T1000 (cell line): Measurements from ENCODE around the gene CFB.

Experiments
- DNase-seq: peaks from one replicate; lab custom pipeline; 2025; ENCODE audit warnings: mixed read lengths; lab: John Stamatoyannopoulos, UW

CFB gene

DNA sequence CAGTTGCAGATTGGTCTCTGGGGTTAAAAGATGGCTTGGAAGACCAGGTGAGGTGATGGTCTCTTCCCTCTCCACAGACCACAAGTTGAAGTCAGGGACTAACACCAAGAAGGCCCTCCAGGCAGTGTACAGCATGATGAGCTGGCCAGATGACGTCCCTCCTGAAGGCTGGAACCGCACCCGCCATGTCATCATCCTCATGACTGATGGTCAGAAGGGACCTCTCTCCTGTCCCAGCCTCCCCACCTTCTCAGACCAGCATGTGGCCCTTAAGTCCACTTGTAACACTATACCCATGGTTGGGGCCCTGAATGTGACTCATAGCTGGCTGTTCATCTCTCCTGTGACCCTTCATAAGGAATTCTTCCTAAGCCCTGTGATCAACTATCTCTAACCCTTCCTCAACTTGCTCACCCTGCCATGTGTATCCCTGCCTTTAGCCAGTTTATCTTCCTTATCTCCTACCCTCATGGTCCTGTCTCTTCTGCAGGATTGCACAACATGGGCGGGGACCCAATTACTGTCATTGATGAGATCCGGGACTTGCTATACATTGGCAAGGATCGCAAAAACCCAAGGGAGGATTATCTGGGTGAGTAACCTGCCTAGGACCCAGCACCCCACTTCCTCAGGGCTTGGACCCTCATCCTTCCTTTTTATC, 3.0 kb downstream of the CFB start:
- DNase-seq: peak; percentile 68

- DNase-seq: no peak
Measured at GRCh38 chr6:31949926-31950548, 4.1 kb downstream of the CFB start.

DNA sequence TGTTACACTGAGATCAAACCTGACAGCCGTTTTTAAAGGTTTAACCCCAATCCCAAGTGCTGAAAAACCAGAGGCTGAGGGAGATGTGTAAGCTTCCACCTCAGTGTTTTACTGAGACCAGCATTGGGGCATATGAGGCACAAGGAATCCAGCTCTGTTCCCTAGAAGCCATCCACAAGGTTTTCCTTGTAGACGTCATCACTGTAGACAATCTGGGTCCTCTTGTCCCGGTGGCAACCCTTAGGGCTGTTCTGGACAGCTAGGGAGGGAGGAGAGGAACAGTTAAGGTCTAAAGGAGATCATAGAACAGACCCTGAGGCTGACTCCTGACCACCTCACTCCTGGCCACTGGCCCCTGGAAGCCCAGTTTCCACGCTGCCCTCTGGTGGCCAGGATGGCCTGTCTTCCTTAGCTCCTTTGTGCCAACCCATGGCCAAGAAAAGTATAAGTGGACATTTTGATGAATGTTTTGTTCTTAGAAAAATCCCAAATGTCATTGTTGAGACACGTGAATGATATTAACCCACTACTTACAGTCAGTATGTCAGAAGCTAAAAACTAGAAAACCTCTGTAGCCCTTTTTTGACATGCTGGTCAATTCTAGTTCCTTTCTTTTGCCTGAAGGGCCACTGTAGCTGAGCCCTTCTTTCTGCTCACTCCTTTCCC, 6.4 kb downstream of the CFB start:
- no peak for DNase-seq

GRCh38 chr6:31952890-31953289, 7.0 kb downstream of the CFB start:
- no peak for DNase-seq

DNA sequence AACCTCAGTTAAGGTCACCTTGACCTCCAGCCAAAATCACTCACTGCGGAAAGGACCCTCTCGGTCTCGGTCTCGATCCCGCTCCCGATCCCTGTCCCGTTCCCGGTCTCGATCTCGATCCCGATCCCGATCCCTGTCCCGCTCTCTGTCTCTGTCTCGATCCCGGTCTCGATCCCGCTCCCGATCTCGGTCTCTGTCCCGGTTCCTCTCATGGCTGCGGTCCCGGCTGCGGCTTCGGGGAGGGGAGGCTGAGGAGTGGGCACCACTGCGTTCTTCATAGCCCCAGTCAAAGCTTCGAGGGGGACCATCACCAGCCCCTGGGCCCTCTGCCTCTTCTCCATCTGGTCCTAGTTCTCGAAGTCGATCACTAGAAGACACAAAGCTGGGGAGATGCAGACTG, 8.6 kb downstream of the CFB start:
- no peak for DNase-seq

DNA sequence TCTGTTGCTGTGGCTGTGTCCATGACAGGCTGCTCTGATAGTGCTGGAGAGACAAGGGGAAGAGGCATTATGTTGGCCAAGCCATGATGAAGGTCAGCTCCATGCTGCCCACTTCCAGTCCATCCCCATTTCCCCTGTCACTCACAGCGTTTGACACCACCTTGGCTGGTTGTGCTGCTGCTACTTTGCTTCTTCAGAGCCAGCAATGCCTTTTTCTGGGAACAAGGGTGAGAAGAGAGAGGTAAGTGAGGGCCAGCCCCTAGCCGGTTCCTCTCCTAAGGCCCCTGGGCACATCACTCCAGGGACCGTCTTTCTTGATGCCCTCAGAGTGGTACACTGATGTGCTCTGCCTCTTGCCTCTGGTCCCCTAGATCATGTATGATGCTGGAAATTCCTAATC, 10.9 kb downstream of the CFB start:
- DNase-seq: no peak

DNA sequence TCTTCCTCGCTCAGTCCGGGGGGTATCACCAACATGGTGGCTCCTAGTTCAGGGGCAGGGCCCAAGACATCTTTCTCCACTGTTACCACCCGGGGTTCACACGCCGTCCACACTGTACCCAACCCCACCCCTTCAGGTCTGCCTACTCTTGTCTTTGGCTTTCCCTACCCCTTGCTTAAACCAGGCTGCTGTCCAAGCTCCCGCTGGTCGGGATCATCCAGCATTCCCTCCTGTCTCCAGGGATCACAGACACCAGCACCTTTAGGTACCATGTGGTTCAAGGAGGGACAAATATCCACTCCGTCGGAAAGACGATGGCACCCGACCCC, 12.5 kb downstream of the CFB start:
- no peak for DNase-seq

DNA sequence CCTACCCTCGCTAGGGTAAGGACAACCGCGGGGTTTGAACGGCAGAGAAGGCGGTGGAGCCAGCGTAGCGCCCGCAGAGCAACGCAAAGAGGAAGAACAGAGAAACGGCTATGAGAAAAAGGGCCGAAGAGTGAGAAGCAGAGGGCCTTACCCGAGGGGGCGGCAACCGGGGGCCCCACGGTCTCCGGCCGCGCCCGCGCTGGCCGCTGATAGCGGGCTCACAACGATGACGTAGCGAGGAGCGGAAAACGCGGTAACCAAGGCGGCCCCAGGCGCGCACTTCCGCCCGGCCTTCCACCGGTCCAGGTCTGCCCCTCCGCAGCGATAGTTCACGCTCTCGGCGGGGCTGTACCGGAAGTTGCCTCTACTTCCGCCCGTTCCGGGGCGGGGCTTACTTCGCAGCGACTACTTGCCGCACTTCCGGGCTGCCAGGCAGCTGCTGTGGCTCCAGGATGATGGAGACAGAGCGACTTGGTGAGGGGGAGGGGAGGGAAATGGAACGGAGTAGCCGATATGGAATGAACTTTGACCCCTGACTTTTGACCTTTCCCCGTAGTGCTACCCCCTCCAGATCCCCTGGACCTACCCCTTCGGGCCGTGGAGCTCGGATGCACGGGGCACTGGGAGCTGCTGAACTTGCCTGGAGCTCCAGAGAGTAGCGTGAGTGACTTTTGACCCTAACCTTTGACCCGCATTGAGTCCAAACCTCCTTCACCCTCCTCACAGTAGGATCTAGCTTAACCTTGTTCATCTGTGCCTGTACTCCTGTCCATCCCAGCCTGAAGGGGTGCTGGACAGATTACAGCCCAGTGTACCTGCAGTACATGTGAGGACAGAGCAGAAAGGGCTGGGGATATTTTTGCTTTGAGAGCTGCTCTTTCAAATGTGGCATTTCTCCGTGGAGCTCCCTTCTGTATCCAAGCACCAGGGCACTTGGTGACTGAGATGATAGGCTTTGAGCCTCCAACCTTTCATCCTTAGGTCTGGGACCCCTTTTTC, 13.1 kb downstream of the CFB start, which contains the start of the genes NELFE and SKIC2:
NELFE (minus strand) TSS at position 231 of the 999 bp plus-strand sequence. CDS start 525 bp downstream, outside the sequence.
SKIC2 (plus strand) TSS at position 435 of the 999 bp plus-strand sequence; CDS start at position 453, 18 bp downstream.
- peak; percentile 97 for DNase-seq

DNA sequence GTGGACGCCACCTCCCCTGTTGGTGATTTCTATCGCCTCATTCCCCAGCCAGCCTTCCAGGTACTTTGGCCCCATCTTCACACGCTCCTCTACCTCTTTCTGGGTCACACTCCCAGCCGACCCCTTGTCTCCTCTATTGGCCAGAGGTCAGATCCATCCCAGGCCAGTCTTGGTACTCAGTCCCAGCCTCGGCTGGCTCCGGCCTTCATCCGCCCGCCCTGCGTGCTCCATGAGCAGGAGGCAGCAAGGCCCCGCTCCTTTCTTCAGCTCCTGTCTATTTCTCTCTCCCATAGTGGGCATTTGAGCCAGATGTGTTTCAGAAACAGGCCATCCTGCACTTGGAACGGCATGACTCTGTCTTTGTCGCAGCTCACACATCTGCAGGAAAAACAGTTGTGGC, 15.7 kb downstream of the CFB start:
- no peak for DNase-seq

DNA sequence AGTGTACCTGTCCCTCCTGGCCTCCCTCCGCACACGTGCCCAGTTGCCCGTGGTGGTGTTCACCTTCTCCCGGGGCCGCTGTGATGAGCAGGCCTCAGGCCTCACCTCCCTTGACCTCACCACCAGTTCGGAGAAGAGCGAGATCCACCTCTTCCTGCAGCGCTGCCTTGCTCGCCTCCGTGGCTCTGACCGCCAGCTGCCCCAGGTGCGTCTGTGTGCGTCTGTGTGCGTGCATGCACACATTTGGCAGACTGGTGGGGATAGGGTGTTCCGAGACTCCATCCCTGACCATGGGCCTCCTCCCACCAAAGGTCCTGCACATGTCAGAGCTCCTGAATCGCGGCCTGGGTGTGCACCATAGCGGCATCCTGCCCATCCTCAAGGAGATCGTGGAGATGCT, 18.0 kb downstream of the CFB start:
- no peak for DNase-seq

GRCh38 chr6:31965700-31966099, 19.8 kb downstream of the CFB start:
- DNase-seq: no peak

- DNase-seq: no peak
Measured at GRCh38 chr6:31966506-31966905, 20.6 kb downstream of the CFB start.

- no peak for DNase-seq
Measured at GRCh38 chr6:31966997-31967925, 21.4 kb downstream of the CFB start.

- no peak for DNase-seq
Measured at GRCh38 chr6:31967926-31968320, 22.0 kb downstream of the CFB start.

GRCh38 chr6:31968326-31968725, 22.4 kb downstream of the CFB start:
- DNase-seq: no peak

DNA sequence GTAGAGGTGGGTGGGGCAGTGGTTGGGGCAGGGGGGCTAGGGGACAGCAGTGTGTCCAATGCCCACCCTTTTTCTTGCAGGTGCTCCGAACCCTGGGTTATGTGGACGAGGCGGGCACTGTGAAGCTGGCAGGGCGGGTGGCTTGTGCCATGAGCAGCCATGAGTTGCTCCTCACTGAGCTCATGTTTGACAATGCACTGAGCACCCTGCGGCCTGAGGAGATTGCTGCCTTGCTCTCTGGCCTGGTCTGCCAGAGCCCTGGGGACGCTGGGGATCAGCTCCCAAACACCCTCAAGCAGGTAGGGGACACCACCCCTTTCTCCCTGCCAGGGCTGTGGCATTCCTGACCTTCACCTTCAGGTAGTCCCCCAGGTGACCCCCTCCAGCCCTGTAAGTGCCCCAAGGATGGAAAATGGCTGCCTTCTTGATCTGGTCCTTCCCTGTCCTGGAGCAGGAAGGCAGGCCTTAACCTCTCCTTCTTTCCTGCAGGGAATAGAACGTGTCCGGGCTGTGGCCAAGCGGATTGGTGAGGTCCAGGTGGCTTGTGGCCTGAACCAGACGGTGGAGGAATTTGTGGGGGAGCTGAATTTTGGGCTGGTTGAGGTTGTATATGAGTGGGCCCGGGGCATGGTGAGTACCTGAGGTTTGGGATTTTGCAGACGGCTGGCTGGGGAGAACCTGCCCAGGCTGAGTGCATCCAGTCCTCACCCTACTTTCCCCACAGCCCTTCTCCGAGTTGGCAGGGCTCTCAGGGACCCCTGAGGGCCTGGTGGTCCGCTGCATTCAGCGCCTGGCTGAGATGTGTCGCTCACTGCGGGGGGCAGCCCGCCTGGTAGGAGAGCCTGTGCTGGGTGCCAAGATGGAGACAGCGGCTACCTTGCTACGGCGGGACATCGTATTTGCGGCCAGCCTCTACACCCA, 23.2 kb downstream of the CFB start:
- no peak for DNase-seq

DNA sequence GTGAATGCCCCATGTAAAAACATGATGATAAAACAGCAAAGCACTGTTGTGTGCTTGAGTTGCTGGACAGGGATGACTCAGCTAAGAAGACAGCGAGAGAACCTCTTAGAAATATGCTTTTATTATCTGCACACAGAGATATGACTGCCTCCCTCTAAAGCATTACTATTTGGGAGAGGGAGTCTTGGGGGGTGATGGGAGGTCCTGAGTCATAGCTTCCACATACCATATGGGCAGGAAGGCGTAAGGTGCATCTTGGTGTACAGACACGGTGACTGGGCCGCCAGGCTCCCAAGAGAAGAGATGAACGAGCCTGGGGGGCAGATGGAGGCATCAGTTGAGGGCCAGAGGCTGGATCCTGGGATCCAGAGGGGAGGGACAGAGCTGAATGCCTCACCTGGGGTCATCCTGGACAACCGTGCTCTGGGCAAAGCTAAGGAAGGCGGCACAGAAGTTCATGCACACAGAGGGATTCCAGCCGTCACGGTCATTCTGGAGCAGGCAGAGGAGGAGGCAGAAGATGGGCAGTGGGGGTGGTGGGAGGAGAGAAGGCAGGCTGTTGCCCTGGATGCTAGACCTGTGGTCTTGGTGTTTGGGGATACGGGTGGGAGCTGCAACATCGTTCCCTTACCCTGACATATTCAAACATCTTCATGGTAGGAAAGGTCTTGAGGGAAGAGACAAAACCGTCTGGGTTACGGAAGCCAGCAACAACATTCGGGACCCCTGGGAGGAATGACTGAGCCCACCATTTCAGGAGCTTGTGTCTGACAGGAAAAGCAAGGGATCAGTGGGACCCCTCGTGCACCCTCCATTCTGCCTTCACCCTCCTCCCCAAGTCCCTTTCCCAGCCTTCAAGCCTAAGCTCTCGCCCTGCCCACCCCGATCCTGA, 24.1 kb downstream of the CFB start:
- DNase-seq: no peak

DNA sequence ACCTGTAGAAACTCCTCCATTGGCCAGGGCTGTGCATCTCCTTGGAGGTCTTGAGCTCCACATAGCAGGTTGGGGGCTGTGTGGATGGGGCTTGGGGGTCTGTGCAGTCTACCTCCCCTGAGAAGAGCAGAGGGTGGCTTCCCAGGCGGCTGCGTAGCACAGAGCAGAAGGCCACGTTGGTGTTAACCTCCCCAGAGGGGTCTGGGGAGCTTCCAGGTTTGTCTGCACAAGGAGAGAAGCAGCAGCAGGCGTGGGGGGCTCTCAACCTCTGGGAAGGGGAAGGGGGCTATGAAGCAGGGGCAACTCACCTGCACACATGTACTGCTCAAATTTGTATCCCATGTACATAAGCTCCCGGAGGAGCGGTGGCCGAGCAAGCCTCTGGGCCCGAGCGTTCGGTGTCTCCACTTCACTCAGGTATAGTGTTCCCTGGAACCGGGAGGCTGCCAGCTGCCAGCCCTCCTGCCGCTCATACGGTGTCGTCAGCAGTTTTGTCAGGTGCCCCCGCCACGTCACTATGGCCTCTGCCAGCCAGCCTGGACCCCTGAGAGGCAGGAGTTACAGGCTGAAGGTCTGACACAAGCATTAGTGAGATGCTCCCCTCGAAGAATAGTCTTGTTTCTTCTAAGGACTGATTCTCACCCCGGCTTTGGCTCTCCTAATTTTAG, 24.8 kb downstream of the CFB start:
- no peak for DNase-seq
